ENCODE results near the gene CHSY1. TPM values are rescaled to one million over a fixed set of nuclear protein-coding genes. Genes with fewer than 3 reads are reported as not detected.

Gene CHSY1
- total and polyA plus RNA-seq, 7 donors, result 1.8 to 13.6 (median 11.2) TPM

DNA sequence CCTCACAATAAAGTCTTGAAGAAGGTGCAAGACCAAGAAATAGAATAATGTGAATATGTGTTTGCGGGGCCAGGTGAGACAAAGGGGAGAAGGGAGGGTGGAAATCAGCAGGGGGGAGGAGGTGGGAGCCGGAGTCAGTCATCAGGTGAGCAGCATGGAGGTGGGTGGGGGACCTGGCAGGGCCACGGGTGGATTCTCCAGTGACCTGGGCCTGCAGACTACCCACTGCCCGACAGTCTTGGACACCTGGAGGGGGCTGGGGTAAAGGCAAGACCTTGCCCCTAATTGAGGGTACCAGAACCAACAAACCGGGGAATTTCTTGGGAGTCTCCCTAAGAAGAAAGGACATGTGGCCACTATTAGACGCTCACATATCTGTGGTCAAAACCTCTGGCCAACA lies 95.8 kb downstream of the CHSY1 start:
- Histone ChIP-seq H3K36me3 (no peaks in the 10 kb centered on the region), H3K27ac (no peak overlapping the region), H3K9me3 (no peaks in the 10 kb centered on the region), H3K27me3 (no peaks in the 10 kb centered on the region), H3K4me1 (no peaks in the 10 kb centered on the region), H3K4me3 (no peak overlapping the region)
- intact Hi-C loops (cut with DNase I), result no loop called here
- peak; percentile 25 for DNase-seq
- TF ChIP-seq EP300 (IDR thresholded peaks at IDR 0.05) (no peak), POLR2AphosphoS5 (IDR thresholded peaks at IDR 0.05) (no peak), CTCF (IDR thresholded peaks at IDR 0.05) (no peak), POLR2A (IDR thresholded peaks at IDR 0.05) (no peak)
- 83 to 94% methylated on average over 6 of the region's 6 CpGs for WGBS, 2 donors

- no peak for TF ChIP-seq POLR2A (IDR thresholded peaks at IDR 0.05)
- no peak for TF ChIP-seq EP300 (IDR thresholded peaks at IDR 0.05)
- no peak for TF ChIP-seq CTCF (IDR thresholded peaks at IDR 0.05)
- TF ChIP-seq POLR2AphosphoS5 (IDR thresholded peaks at IDR 0.05), result no peak
- DNase-seq, result peak; percentile 50
- H3K4me1 ChIP-seq, result no peaks in the 10 kb centered on the region
- H3K27ac ChIP-seq, result no peak overlapping the region
- H3K27me3 ChIP-seq, result no peaks in the 10 kb centered on the region
- no peak overlapping the region for H3K4me3 ChIP-seq
- WGBS, 2 donors, result 90 to 92% methylated on average over 19 of the region's 19 CpGs
- no peaks in the 10 kb centered on the region for H3K9me3 ChIP-seq
- no peaks in the 10 kb centered on the region for H3K36me3 ChIP-seq
- intact Hi-C loops (cut with DNase I), result no loop called here
These were observed 97.8 kb downstream of the CHSY1 start for GRCh38 chr15:101153801-101154656.

- TF ChIP-seq POLR2AphosphoS5 (IDR thresholded peaks at IDR 0.05) (no peak), POLR2A (IDR thresholded peaks at IDR 0.05) (no peak), EP300 (IDR thresholded peaks at IDR 0.05) (no peak), CTCF (IDR thresholded peaks at IDR 0.05) (no peak)
- Histone ChIP-seq H3K27ac (no peak overlapping the region), H3K27me3 (no peaks in the 10 kb centered on the region), H3K4me3 (no peak overlapping the region), H3K9me3 (no peaks in the 10 kb centered on the region), H3K36me3 (no peaks in the 10 kb centered on the region), H3K4me1 (no peaks in the 10 kb centered on the region)
- peak; percentile 52 for DNase-seq
- intact Hi-C loops (cut with DNase I), result no loop called here
- 95% methylated on average over 10 of the region's 10 CpGs for WGBS, 2 donors
These were observed 98.9 kb downstream of the CHSY1 start for GRCh38 chr15:101152914-101153313.

GRCh38 chr15:101151288-101151687 lies 100.6 kb downstream of the CHSY1 start:
- Histone ChIP-seq H3K4me3 (no peak overlapping the region), H3K27me3 (no peaks in the 10 kb centered on the region), H3K4me1 (no peaks in the 10 kb centered on the region), H3K27ac (no peak overlapping the region), H3K36me3 (no peaks in the 10 kb centered on the region), H3K9me3 (no peaks in the 10 kb centered on the region)
- intact Hi-C loops (cut with DNase I), result no loop called here
- DNase-seq, result peak; percentile 32
- TF ChIP-seq CTCF (IDR thresholded peaks at IDR 0.05) (no peak), EP300 (IDR thresholded peaks at IDR 0.05) (no peak)
- 36 to 59% methylated on average over 8 of the region's 8 CpGs for WGBS, 2 donors

GRCh38 chr15:101150723-101151040 lies 101.2 kb downstream of the CHSY1 start:
- Histone ChIP-seq H3K27me3 (no peaks in the 10 kb centered on the region), H3K36me3 (no peaks in the 10 kb centered on the region), H3K4me1 (no peaks in the 10 kb centered on the region), H3K27ac (no peak overlapping the region), H3K9me3 (no peaks in the 10 kb centered on the region), H3K4me3 (no peak overlapping the region)
- DNase-seq, result no peak
- WGBS, 2 donors, result 86 to 89% methylated on average over 7 of the region's 7 CpGs
- intact Hi-C loops (cut with DNase I), result no loop called here
- TF ChIP-seq POLR2AphosphoS5 (IDR thresholded peaks at IDR 0.05), result no peak
- TF ChIP-seq CTCF (IDR thresholded peaks at IDR 0.05), result no peak
- TF ChIP-seq POLR2A (IDR thresholded peaks at IDR 0.05), result no peak
- TF ChIP-seq EP300 (IDR thresholded peaks at IDR 0.05), result no peak
